AG04450 (cell line): ENCODE measurements around the gene TAGLN3. TPM values are rescaled to one million over a fixed set of nuclear protein-coding genes. Genes with fewer than 3 reads are reported as not detected.

Experiments
- CTCF ChIA-PET: fragments of 300-600, 350-600 bp; formaldehyde crosslinking; extraction: SDS; loops from one replicate; lab custom pipeline; 2022; ENCODE audit warnings: antibody characterized with exemption, inconsistent platforms; lab: Charles Lee
- POLR2A ChIA-PET: fragments of 350-600 bp; formaldehyde crosslinking; extraction: SDS; loops from one replicate; lab custom pipeline; 2021; ENCODE audit warnings: antibody characterized with exemption, inconsistent platforms; lab: Yijun Ruan, JAX
- DNase-seq: peaks from one replicate; pipeline ENCODE4 v3.0.0-alpha.2; 2011; ENCODE audit warnings: low read depth, low spot score
- H3K27ac ChIP-seq: one replicate; pipeline ENCODE4 v1.5.1; 2012; ENCODE audit warnings: low read depth, low read length, control low read depth
- H3K27me3 ChIP-seq: one replicate; pipeline ENCODE4 v1.6.0; 2012; ENCODE audit warnings: low read length; ENCODE audit not compliant: control insufficient read depth, insufficient read depth
- H3K4me3 ChIP-seq: 2 replicates; pipeline ENCODE4 v1.5.1; 2011; ENCODE audit warnings: mild to moderate bottlenecking, low read depth, low read length, control low read depth
- H3K9me3 ChIP-seq: 2 replicates; pipeline ENCODE4 v1.5.1; 2012; ENCODE audit warnings: low read length; ENCODE audit not compliant: control insufficient read depth, insufficient read depth
- polyA minus RNA-seq: library from RNA; depleted of rRNA, polyadenylated mRNA; stranded (reverse); fragments of >200 nt; gene quantifications from 2 replicates; pipeline ENCODE4 v1.2.3, GENCODE V29; 2011; rRNA and poly(A)+ RNA removed
- polyA plus RNA-seq: library from polyadenylated mRNA; depleted of rRNA; stranded (reverse); fragments of >200 nt; gene quantifications from 2 replicates; pipeline ENCODE4 v1.2.3, GENCODE V29; 2011; rRNA removed
- TF ChIP-seq, protein P1 (sequence below): IDR thresholded peaks from 2 replicates; pipeline ENCODE4 v1.5.1; 2011; ENCODE audit warnings: low read depth, low read length, control low read depth, inconsistent platforms

The TAGLN3 gene
- polyA plus RNA-seq (2.2 and 2.5 TPM in 2 replicates), polyA minus RNA-seq (1.4 and 2.8 TPM in 2 replicates)

DNA sequence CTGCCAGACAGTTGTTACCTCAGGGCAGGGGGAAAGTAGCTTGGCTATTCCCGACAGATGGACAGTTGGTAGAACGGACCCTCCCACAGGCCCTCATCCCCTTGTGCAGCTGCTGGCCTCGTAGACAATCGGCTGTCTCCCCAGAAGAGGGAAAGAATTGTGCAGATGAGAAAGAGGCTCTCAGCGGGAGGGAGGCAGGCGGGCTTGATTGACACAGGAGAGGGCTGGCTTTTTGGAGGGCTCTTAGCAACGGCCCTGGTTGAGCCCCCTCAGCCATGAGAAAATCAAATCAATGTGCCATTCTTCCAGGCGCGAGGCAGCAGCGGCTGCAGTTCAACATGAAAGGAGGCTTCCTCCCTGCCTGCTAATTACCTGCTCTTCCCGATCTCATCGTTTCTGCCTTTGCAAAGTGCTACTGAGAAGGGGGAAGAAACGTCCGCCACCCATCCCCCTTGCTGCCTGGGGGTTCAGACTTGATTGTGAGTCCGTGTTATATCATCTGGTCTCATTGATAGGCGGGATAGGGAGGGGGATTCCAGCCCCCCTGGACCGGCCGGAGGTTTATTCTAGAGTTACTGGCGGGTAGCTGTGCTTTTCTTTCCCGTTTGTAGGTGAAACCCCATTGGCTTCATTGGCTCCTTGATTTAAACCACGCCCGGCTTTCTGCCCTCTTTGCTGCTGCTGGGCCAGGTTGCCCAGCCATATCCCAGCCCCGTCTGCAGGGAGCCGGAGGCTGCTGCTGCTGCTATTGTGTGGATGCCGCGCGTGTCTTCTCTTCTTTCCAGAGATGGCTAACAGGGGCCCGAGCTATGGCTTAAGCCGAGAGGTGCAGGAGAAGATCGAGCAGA, at the start of gene TAGLN3:
TSS of gene TAGLN3 (plus strand) at position 287 of the 848 bp plus-strand sequence. CDS start at position 788, 501 bp downstream.
- ChIA-PET CTCF (interaction anchor here (0.5 to 11.9 kb wide), 4 partner anchors 10 to 45 kb away, joined by 3 to 118 read pairs (median 18); no protein-coding TSS in a partner anchor), POLR2A (interaction anchor here (1.4 kb wide), 1 partner anchor 20 kb away, joined by 4 read pairs; the partner anchor contains the start of gene ABHD10)
- TF ChIP-seq, protein P1, sequence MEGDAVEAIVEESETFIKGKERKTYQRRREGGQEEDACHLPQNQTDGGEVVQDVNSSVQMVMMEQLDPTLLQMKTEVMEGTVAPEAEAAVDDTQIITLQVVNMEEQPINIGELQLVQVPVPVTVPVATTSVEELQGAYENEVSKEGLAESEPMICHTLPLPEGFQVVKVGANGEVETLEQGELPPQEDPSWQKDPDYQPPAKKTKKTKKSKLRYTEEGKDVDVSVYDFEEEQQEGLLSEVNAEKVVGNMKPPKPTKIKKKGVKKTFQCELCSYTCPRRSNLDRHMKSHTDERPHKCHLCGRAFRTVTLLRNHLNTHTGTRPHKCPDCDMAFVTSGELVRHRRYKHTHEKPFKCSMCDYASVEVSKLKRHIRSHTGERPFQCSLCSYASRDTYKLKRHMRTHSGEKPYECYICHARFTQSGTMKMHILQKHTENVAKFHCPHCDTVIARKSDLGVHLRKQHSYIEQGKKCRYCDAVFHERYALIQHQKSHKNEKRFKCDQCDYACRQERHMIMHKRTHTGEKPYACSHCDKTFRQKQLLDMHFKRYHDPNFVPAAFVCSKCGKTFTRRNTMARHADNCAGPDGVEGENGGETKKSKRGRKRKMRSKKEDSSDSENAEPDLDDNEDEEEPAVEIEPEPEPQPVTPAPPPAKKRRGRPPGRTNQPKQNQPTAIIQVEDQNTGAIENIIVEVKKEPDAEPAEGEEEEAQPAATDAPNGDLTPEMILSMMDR = no peak
- peak within 1 kb of the TSS; percentile 55 for H3K4me3 ChIP-seq
- H3K27ac ChIP-seq = peak within 1 kb of the TSS; percentile 49
- no peaks in the 10 kb centered on the region for H3K27me3 ChIP-seq
- DNase-seq = no peak
- no peaks in the 10 kb centered on the region for H3K9me3 ChIP-seq

DNA sequence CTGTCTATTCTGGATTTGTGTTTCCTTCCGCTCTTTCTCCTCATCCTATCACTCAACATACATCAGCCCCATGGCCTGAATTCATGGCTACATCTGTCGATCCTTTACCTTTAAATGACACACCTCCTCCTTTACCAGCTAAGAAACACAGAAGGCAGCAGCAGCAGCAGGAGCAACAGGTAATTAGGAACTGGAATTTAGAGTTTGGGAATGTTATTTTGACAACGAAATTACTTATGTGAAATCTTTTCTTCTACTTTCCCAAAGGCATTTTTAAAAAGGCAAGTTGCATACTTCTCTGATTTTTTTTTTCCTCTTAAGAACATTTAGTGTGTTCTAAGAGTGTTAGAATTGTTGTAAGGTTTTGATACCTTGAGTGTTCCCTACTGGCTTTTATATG, 49.0 kb upstream of the TAGLN3 start:
- TF ChIP-seq, protein P1 = no peak
- CTCF ChIA-PET = no interaction called here
- no peak overlapping the region for H3K27ac ChIP-seq
- no peak overlapping the region for H3K4me3 ChIP-seq
- POLR2A ChIA-PET = no interaction called here
- H3K27me3 ChIP-seq = no peaks in the 10 kb centered on the region
- no peak for DNase-seq
- no peaks in the 10 kb centered on the region for H3K9me3 ChIP-seq

GRCh38 chr3:111951032-111951431, 47.7 kb upstream of the TAGLN3 start:
- TF ChIP-seq, protein P1 = no peak
- H3K27me3 ChIP-seq = no peaks in the 10 kb centered on the region
- H3K27ac ChIP-seq = no peak overlapping the region
- ChIA-PET POLR2A (interaction anchor here (0.6 kb wide), 1 partner anchor 241 kb away, joined by 3 read pairs; no protein-coding TSS in a partner anchor), CTCF (interaction anchor here (1.2 to 1.4 kb wide), 2 partner anchors 17 to 236 kb away, joined by 4 to 10 read pairs; no protein-coding TSS in a partner anchor)
- DNase-seq = no peak
- no peaks in the 10 kb centered on the region for H3K9me3 ChIP-seq
- no peak overlapping the region for H3K4me3 ChIP-seq

- no peak for DNase-seq
- POLR2A ChIA-PET = no interaction called here
- H3K27ac ChIP-seq = no peak overlapping the region
- CTCF ChIA-PET = interaction anchor here (1.3 to 1.4 kb wide), 2 partner anchors 15 to 16 kb away, joined by 3 to 10 read pairs; no protein-coding TSS in a partner anchor
- TF ChIP-seq, protein P1 = no peak
- H3K9me3 ChIP-seq = no peaks in the 10 kb centered on the region
- no peaks in the 10 kb centered on the region for H3K27me3 ChIP-seq
- H3K4me3 ChIP-seq = no peak overlapping the region
Measured at GRCh38 chr3:111952086-111952485, 46.6 kb upstream of the TAGLN3 start.
